ENCODE results near the gene INO80C.

The INO80C gene

DNA sequence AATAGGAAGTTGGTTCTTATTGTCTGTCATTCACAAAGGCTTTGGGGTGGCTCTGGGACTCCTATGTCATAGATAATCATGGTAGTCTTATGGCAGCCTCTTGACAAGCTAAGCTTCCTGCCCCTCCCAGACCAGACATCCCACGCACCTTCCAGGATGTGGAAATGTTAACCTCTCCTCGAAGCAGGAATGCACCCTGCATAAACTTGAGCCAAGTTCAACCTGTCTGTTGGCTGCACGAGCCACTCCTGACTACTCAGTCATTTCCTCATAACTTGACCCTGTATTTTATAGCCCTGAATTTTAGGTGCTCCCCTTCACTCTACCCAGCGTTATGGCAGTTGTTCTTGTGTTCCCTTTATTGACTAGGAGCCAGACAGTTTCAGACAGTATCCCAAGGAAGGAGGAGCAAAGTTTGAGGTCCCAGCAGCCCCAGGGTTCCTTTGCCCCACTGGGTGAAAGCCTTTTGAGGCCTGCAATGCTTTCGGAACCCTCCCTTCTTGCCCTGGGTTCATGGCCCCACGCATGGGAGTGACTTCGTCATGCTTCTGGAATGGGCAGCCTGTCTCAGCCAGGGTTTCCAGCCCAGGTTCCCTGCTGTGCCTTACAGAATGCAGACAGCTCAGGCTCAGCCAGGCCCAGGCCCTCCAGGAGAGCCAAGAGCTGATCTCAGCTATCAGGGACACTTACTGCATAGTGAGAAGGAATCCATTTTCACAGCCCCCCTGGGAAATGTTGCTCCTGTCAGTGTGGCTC is 15.6 kb upstream of the INO80C start:
- H3K4me3 ChIP-seq (ENCODE audit: low read depth in 1 of 5, low read length in 5 of 5): no peak overlapping the region
- no peak overlapping the region for H3K9ac ChIP-seq (ENCODE audit: low read length in 5 of 5)
- peaks cover 0 to 42% (median 36%) of the 10 kb centered on the region in 5 donors for H3K4me1 ChIP-seq (ENCODE audit: control insufficient read depth in 5 of 5, insufficient read depth in 5 of 5, low read length in 5 of 5)
- peak overlapping the region; percentile 66 for H3K27ac ChIP-seq (ENCODE audit: low read depth, low read length)
- no peaks in the 10 kb centered on the region for H3K36me3 ChIP-seq (ENCODE audit: control insufficient read depth in 5 of 5, insufficient read depth in 5 of 5, low read length in 5 of 5)
- H3K9me3 ChIP-seq (ENCODE audit: control insufficient read depth in 5 of 5, low read length in 5 of 5): no peaks in the 10 kb centered on the region
- no peaks in the 10 kb centered on the region for H3K27me3 ChIP-seq (ENCODE audit: control insufficient read depth in 5 of 5, insufficient read depth in 4 of 5, low read length in 5 of 5)

- Histone ChIP-seq H3K27ac (ENCODE audit: low read depth, low read length) (no peak overlapping the region), H3K9ac (ENCODE audit: low read length in 5 of 5) (no peak overlapping the region), H3K27me3 (ENCODE audit: control insufficient read depth in 5 of 5, insufficient read depth in 4 of 5, low read length in 5 of 5) (no peaks in the 10 kb centered on the region), H3K36me3 (ENCODE audit: control insufficient read depth in 5 of 5, insufficient read depth in 5 of 5, low read length in 5 of 5) (no peaks in the 10 kb centered on the region), H3K4me1 (ENCODE audit: control insufficient read depth in 5 of 5, insufficient read depth in 5 of 5, low read length in 5 of 5) (peaks cover 0 to 39% (median 32%) of the 10 kb centered on the region in 5 donors), H3K4me3 (ENCODE audit: low read depth in 1 of 5, low read length in 5 of 5) (no peak overlapping the region), H3K9me3 (ENCODE audit: control insufficient read depth in 5 of 5, low read length in 5 of 5) (no peaks in the 10 kb centered on the region)
These were observed 15.0 kb upstream of the INO80C start for GRCh38 chr18:35512761-35513160.

DNA sequence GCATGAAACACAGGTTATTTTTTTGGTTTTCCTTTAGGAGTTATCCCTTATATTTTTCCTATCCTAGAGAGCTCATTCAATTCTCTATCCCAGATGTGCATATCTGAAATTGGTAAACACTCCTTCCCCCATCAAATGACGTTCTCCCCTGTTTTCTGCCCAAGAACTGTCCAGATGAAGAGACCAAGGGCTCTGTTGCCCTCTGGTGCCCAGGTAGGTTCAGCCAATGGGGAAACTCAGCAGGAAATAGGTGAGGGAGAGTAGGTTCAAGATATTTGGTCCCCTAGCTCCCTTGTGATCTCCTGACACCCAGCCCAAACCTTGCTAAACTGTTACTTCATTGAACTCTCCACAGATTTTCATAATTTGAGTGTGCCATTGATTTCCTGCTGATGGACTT is 14.1 kb upstream of the INO80C start:
- Histone ChIP-seq H3K27ac (ENCODE audit: low read depth, low read length) (no peak overlapping the region), H3K9me3 (ENCODE audit: control insufficient read depth in 5 of 5, low read length in 5 of 5) (no peaks in the 10 kb centered on the region), H3K27me3 (ENCODE audit: control insufficient read depth in 5 of 5, insufficient read depth in 4 of 5, low read length in 5 of 5) (no peaks in the 10 kb centered on the region), H3K9ac (ENCODE audit: low read length in 5 of 5) (no peak overlapping the region), H3K36me3 (ENCODE audit: control insufficient read depth in 5 of 5, insufficient read depth in 5 of 5, low read length in 5 of 5) (no peaks in the 10 kb centered on the region), H3K4me1 (ENCODE audit: control insufficient read depth in 5 of 5, insufficient read depth in 5 of 5, low read length in 5 of 5) (peaks cover 0 to 31% (median 24%) of the 10 kb centered on the region in 5 donors), H3K4me3 (ENCODE audit: low read depth in 1 of 5, low read length in 5 of 5) (no peak overlapping the region)

DNA sequence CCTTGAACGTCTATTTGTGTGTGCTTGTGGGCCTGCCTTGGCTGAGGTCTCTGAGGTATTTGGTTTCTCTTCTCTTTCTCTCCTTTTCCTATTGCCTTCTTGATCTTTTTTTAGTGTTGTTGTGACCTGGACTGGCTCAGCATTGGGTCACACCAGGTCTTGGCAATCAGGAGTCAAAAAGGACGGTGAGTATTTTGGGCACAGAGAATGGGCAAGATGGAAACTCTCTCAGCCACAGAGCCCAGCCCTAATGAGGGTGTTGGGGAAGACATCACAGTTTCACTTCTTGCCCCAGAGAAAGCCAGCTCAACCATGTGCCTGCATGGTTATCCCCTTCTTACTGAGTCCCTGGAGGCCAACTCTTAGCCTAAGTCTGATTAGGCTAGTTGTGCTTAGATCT is 13.7 kb upstream of the INO80C start:
- Histone ChIP-seq H3K27ac (ENCODE audit: low read depth, low read length) (no peak overlapping the region), H3K36me3 (ENCODE audit: control insufficient read depth in 5 of 5, insufficient read depth in 5 of 5, low read length in 5 of 5) (no peaks in the 10 kb centered on the region), H3K9ac (ENCODE audit: low read length in 5 of 5) (no peak overlapping the region), H3K4me3 (ENCODE audit: low read depth in 1 of 5, low read length in 5 of 5) (no peak overlapping the region), H3K27me3 (ENCODE audit: control insufficient read depth in 5 of 5, insufficient read depth in 4 of 5, low read length in 5 of 5) (no peaks in the 10 kb centered on the region), H3K4me1 (ENCODE audit: control insufficient read depth in 5 of 5, insufficient read depth in 5 of 5, low read length in 5 of 5) (peaks cover 0 to 29% (median 21%) of the 10 kb centered on the region in 5 donors), H3K9me3 (ENCODE audit: control insufficient read depth in 5 of 5, low read length in 5 of 5) (no peaks in the 10 kb centered on the region)

- Histone ChIP-seq H3K9ac (ENCODE audit: low read length in 5 of 5) (no peak overlapping the region), H3K27me3 (ENCODE audit: control insufficient read depth in 5 of 5, insufficient read depth in 4 of 5, low read length in 5 of 5) (no peaks in the 10 kb centered on the region)
These were observed 12.4 kb upstream of the INO80C start for GRCh38 chr18:35510076-35510651.

GRCh38 chr18:35508746-35509338 is 11.1 kb upstream of the INO80C start:
- Histone ChIP-seq H3K36me3 (ENCODE audit: control insufficient read depth in 5 of 5, insufficient read depth in 5 of 5, low read length in 5 of 5) (no peaks in the 10 kb centered on the region), H3K9ac (ENCODE audit: low read length in 5 of 5) (no peak overlapping the region), H3K27ac (ENCODE audit: low read depth, low read length) (no peak overlapping the region), H3K9me3 (ENCODE audit: control insufficient read depth in 5 of 5, low read length in 5 of 5) (no peaks in the 10 kb centered on the region), H3K27me3 (ENCODE audit: control insufficient read depth in 5 of 5, insufficient read depth in 4 of 5, low read length in 5 of 5) (no peaks in the 10 kb centered on the region), H3K4me3 (ENCODE audit: low read depth in 1 of 5, low read length in 5 of 5) (no peak overlapping the region), H3K4me1 (ENCODE audit: control insufficient read depth in 5 of 5, insufficient read depth in 5 of 5, low read length in 5 of 5) (peaks cover 0 to 14% (median 11%) of the 10 kb centered on the region in 5 donors)

More at GRCh38 chr18:35510076-35510651, 12.4 kb upstream of the INO80C start:
- Histone ChIP-seq H3K4me3 (ENCODE audit: low read depth in 1 of 5, low read length in 5 of 5) (no peak overlapping the region), H3K9me3 (ENCODE audit: control insufficient read depth in 5 of 5, low read length in 5 of 5) (no peaks in the 10 kb centered on the region), H3K4me1 (ENCODE audit: control insufficient read depth in 5 of 5, insufficient read depth in 5 of 5, low read length in 5 of 5) (peaks cover 0 to 20% (median 15%) of the 10 kb centered on the region in 5 donors), H3K36me3 (ENCODE audit: control insufficient read depth in 5 of 5, insufficient read depth in 5 of 5, low read length in 5 of 5) (no peaks in the 10 kb centered on the region), H3K27ac (ENCODE audit: low read depth, low read length) (no peak overlapping the region)

- no peak overlapping the region for H3K4me3 ChIP-seq (ENCODE audit: low read depth in 1 of 5, low read length in 5 of 5)
- no peaks in the 10 kb centered on the region for H3K27me3 ChIP-seq (ENCODE audit: control insufficient read depth in 5 of 5, insufficient read depth in 4 of 5, low read length in 5 of 5)
- no peak overlapping the region for H3K27ac ChIP-seq (ENCODE audit: low read depth, low read length)
- H3K4me1 ChIP-seq (ENCODE audit: control insufficient read depth in 5 of 5, insufficient read depth in 5 of 5, low read length in 5 of 5): peaks cover 0 to 6% (median 3%) of the 10 kb centered on the region in 5 donors
- no peaks in the 10 kb centered on the region for H3K36me3 ChIP-seq (ENCODE audit: control insufficient read depth in 5 of 5, insufficient read depth in 5 of 5, low read length in 5 of 5)
- no peak overlapping the region for H3K9ac ChIP-seq (ENCODE audit: low read length in 5 of 5)
- H3K9me3 ChIP-seq (ENCODE audit: control insufficient read depth in 5 of 5, low read length in 5 of 5): no peaks in the 10 kb centered on the region
These were observed 10.3 kb upstream of the INO80C start for GRCh38 chr18:35508030-35508429.

DNA sequence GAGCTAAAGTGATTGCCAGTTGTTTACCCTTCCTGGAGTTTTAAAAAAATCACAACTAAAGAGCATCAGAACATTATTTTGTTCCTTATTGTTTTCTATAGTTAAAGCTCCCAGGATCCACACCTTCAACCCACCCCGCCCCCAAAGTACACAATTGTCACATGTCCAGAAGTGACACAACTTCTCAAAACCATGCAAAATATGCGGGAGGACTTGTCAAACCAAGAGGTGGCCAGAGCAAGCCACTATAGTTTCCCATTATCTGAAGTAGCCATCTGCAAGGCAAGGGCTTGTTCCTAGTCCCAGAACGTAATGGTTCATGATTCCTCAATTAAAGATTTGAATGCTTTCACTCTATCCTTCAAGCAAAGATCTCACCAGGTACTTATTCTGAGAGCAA is 9.9 kb upstream of the INO80C start:
- no peak overlapping the region for H3K27ac ChIP-seq (ENCODE audit: low read depth, low read length)
- no peaks in the 10 kb centered on the region for H3K36me3 ChIP-seq (ENCODE audit: control insufficient read depth in 5 of 5, insufficient read depth in 5 of 5, low read length in 5 of 5)

GRCh38 chr18:35507192-35507591 is 9.4 kb upstream of the INO80C start:
- H3K9ac ChIP-seq (ENCODE audit: low read length in 5 of 5): no peak overlapping the region
- no peaks in the 10 kb centered on the region for H3K27me3 ChIP-seq (ENCODE audit: control insufficient read depth in 5 of 5, insufficient read depth in 4 of 5, low read length in 5 of 5)
- no peaks in the 10 kb centered on the region for H3K36me3 ChIP-seq (ENCODE audit: control insufficient read depth in 5 of 5, insufficient read depth in 5 of 5, low read length in 5 of 5)
- no peaks in the 10 kb centered on the region for H3K9me3 ChIP-seq (ENCODE audit: control insufficient read depth in 5 of 5, low read length in 5 of 5)
- H3K4me1 ChIP-seq (ENCODE audit: control insufficient read depth in 5 of 5, insufficient read depth in 5 of 5, low read length in 5 of 5): peaks cover 0 to 4% (median 2%) of the 10 kb centered on the region in 5 donors
- H3K4me3 ChIP-seq (ENCODE audit: low read depth in 1 of 5, low read length in 5 of 5): no peak overlapping the region
- H3K27ac ChIP-seq (ENCODE audit: low read depth, low read length): no peak overlapping the region

More for the DNA sequence above, 9.9 kb upstream of the INO80C start:
- Histone ChIP-seq H3K9ac (ENCODE audit: low read length in 5 of 5) (no peak overlapping the region), H3K9me3 (ENCODE audit: control insufficient read depth in 5 of 5, low read length in 5 of 5) (no peaks in the 10 kb centered on the region), H3K27me3 (ENCODE audit: control insufficient read depth in 5 of 5, insufficient read depth in 4 of 5, low read length in 5 of 5) (no peaks in the 10 kb centered on the region), H3K4me1 (ENCODE audit: control insufficient read depth in 5 of 5, insufficient read depth in 5 of 5, low read length in 5 of 5) (peaks cover 0 to 2% (median 0%) of the 10 kb centered on the region in 5 donors), H3K4me3 (ENCODE audit: low read depth in 1 of 5, low read length in 5 of 5) (no peak overlapping the region)

DNA sequence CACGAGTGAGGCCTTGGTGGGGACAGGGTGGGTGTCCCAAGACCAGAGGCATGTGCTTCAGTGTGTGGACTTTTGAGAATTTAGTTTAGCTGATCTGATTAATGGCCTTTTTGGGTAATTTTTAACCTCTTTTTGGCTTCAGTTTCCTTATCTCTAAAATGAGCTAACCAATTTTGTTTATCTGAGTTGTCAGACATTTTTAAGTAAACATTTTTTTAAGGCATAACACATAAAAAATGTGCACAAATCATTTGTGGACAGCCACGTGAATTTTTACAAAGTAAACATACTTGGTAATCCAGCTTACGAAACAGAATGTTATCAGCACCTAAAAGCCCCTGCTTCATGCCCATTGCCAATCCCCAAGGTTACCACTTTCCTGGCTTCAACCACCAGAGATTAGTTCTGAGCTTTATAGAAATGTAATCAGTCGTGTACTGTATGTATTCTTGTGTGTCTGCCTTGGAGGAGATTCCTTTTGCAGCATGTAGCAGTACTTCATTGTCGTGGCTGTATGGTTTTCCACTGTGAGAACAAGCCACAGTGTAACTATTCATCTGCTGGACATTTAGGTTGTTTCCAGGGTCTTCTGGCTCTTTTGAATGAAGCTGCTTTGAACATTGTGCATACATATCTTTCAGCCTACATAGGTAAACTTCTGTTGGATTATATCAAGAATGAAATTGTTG is 8.4 kb upstream of the INO80C start:
- H3K36me3 ChIP-seq (ENCODE audit: control insufficient read depth in 5 of 5, insufficient read depth in 5 of 5, low read length in 5 of 5): no peaks in the 10 kb centered on the region
- no peaks in the 10 kb centered on the region for H3K9me3 ChIP-seq (ENCODE audit: control insufficient read depth in 5 of 5, low read length in 5 of 5)
- no peak overlapping the region for H3K9ac ChIP-seq (ENCODE audit: low read length in 5 of 5)
- no peak overlapping the region for H3K4me3 ChIP-seq (ENCODE audit: low read depth in 1 of 5, low read length in 5 of 5)
- H3K27ac ChIP-seq (ENCODE audit: low read depth, low read length): no peak overlapping the region
- peaks cover 0 to 13% (median 6%) of the 10 kb centered on the region in 5 donors for H3K4me1 ChIP-seq (ENCODE audit: control insufficient read depth in 5 of 5, insufficient read depth in 5 of 5, low read length in 5 of 5)
- H3K27me3 ChIP-seq (ENCODE audit: control insufficient read depth in 5 of 5, insufficient read depth in 4 of 5, low read length in 5 of 5): no peaks in the 10 kb centered on the region
